NCI-H2081 (cell line): ENCODE results near the gene PELO.
"Not testable (repeated sequence)": the region's sequence is repeated elsewhere in the genome, so short reads cannot be mapped to it uniquely, and the experiment has no call there.

Experiments used
- DNase-seq, 2 experiments: peaks; one replicate each; lab custom pipeline; 2025; lab: John Stamatoyannopoulos, UW

Gene PELO, protein sequence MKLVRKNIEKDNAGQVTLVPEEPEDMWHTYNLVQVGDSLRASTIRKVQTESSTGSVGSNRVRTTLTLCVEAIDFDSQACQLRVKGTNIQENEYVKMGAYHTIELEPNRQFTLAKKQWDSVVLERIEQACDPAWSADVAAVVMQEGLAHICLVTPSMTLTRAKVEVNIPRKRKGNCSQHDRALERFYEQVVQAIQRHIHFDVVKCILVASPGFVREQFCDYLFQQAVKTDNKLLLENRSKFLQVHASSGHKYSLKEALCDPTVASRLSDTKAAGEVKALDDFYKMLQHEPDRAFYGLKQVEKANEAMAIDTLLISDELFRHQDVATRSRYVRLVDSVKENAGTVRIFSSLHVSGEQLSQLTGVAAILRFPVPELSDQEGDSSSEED

DNA sequence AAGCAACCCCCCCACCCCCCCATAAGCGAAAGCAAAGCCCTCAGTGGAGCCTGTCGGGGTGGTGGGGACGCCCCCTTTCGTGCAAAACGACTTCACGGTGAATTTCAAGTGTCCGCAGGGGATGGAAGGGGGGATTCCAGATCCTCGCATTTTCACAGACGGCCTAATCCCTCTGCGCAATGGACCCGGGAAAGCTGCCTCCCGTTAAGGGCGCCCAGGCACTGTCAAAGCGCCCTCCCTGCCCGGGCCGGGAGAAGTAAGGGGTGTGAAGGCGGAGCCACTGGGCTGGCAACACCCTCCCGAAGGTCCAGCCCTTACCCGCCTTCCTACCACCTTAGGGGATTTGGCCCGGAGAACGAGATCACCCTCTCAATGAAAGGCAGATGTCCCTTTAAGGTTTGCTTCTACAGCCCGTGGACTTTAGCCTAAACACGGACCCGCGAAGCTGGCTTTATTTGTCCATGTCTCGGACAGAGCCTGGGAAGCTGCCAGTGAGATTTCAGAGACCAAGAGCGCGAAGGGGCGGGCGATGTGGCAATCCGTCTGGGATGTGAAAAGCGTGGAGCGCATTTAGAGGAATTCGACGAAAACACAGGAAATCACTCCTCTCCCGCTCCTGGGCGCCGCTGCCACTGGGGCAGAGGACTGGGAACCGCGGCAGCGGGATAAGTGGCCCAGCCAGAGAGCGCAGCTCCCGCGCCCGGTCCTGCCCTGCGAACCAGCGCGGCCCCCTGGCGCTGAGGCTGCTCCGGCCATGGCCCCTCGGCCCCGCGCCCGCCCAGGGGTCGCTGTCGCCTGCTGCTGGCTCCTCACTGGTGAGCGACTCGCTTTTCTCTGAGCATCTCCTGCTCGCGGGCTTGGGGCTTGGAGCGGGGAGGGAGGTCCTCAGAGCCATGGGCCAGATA lies at the start of gene PELO, which contains the start of gene ITGA1:
PELO (plus strand) TSS at position 317 of the 905 bp plus-strand sequence. CDS start 12,479 bp downstream, outside the sequence.
ITGA1 (plus strand) TSS at position 317 of the 905 bp plus-strand sequence; CDS start at position 755, 438 bp downstream.
- DNase-seq: peak; percentile 30 to 69

DNA sequence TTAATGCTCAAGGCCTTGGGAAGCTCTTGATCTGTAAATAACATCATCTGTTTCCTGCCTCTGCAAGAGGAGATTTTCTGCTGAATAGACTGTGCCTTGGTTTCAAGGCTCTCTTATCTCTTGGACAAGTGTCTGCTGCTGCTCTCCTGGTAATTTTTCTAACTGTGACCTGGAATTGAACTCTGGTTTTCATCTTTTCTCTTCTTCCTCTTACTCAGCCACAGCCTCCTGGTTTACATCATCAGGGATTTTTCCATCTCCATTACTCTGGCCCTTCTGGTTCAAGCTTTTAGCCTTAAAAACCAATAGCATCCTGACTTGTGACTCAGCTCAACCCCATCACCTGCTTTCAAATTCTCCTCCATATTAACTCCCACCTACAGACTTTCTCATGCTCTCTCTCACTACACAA lies 49.6 kb upstream of the PELO start:
- no peak for DNase-seq

DNA sequence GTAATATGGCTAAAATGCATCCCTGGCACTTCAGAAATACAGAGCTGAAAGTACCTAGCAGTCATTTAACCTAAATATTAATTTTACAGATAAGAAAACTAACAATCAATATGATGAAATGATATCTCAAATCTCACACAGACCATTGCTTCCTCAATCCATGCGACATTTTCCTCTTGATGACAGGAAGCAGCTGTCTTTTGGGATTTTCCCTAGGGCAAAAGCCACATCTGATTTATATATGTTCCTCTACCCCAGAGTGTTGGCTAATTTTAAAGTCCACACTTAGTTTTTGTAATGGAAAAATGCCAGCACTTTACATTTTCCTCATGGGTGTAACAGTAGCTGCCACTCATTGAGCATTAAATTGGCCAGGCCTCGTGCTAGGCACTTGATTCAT lies 47.7 kb upstream of the PELO start:
- no peak for DNase-seq

DNA sequence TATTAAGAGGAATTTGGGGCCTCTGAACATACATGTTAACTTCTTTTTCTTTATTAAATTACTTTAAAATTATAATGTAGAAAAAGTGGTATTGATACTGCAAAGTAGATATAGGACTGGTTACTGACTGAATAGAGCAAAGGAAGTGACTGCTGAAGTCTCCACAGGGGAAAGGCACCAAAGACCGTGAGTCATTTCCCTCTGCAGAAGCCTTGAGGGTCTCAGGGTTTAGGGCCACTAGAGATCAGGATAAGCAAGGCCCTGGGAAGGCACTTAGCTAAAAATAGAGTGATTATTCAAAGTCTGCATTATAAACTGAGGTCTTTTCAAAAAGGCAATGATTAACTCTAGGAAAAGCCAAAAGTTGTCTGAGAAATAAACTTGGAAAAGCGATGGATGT lies 44.7 kb upstream of the PELO start:
- no peak for DNase-seq

DNA sequence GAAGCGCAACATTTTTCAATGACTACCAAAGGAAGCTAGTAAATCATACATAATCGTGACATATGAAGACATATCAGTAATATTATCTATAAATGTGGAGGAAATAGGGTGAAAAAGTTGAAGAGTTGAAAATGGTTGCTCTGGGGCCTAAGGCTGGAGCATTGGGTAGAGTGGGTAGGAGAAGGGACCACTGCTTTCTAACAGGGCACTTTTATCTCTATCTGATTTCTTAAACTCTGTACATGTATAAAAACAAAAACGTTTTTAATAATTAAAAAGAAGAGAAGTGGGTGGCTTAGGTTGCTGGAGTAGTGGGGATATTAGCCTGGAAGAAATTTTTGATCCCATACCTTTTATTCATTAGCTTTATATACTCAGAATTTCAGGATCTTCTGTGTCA lies 44.2 kb upstream of the PELO start:
- DNase-seq: no peak

DNA sequence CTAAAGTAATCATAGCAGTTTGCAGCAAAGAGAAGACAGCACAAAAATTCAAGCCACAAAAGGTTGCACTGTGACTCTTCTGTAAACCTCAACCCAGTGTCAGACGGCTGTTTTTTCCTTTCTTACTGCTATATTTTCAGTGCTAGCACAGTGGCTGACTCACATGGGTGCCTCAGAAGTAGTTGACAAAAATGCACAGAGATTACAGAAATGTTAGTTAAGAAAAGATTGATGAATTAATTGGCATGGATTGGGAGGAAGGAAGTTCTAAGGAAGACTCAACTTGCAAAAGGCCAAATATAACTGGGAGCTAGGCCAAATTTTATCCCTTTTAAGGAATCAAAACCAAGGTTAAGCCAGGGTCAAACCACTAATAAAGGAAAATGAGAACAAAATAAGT lies 43.7 kb upstream of the PELO start:
- DNase-seq: no peak

DNA sequence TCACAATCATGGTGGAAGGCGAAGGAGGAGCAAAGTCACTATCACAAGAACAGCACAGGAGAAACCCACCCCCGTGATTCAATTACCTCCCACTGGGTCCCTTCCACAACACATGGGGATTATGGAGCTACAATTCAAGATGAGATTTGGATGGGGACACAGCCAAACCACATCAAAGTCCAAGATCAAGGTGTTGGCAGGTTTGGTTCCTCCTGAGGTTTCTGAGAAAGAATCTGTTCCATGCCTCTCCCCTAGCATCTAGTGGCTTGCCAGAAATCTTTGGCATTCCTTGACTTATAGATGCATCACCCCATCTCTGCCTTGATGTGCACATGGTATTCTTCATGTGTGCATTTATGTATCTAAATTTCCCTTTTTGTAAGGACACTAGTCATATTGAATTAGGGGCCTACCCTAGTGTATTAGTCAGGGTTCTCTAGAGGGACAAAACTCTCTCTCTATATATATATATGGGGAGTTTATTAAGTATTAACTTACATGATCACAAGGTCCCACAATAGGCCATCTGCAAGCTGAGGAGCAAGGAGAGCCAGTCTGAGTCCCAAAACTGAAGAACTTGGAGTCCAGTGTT lies 42.8 kb upstream of the PELO start:
- not testable (repeated sequence) for DNase-seq

DNA sequence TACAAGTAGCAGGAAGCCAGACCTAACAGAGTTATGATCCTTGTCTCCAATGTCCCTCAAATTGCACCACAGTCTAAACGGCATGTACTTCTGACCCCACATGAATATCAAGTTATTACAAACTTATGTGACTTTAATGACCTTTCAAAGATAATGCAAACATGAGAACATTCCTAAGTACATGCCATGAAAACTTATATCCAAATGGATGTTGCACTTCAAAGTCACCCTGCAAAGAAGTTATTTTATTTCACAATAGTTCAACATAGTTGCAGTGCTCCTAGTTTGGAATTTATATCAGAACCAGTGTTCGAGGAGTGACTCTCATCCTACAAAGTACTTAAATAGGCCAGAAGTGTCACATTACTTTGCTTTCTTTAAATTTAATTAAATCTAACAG lies 41.2 kb upstream of the PELO start:
- DNase-seq: no peak

DNA sequence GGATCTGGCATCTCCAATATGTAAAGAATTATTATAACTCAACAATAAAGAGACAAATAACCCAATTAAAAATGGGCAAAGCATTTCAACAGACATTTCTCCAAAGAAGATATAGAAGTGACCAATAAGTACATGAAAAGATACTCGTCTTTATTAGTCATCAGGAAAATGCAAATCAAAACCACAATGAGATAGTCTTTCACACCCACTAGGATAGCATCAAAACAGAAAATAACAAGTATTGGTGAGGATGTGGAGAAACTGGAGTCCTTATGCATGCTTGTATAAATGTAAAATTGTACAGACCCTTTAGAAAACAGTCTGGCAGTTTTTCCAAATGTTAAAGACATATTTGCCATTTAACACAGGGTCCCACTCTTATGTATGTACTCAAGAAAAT lies 39.1 kb upstream of the PELO start:
- DNase-seq: no peak

DNA sequence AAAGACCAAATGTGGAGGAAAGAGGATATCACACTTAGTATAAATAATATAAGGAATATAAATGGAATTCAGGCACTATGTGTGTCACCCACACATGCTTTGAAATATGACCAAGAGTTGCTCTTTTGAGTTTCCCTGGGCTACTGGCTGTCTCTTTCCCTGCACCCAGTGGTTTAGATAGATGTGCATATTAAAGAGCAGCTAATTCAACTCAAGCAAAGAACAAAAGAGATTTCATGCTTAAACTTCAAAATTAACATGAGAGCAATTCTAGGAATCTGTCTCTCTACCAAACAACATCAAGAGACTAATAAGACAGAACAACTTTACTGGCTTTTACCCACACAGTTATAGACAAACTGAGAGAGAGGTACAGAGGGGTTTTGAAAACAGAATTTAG lies 38.0 kb upstream of the PELO start:
- DNase-seq: no peak

DNA sequence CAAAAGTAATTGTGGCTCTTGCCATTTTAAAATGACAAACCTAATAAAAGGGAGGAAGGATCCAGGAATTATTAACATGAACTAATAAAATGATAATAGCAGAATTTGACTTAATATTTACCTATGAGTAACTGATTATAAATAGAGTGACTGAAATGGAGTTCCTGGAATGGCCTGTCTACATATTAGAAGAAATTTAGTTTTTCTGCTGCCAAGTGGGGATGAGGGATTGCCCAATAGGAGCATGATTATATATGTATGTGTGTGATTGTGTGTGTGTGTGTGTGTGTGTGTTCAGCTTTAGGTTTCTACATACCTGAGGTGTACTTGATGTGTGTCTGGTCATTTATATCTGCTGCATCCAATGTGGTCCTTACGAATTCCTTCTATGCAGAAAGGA lies 36.6 kb upstream of the PELO start:
- DNase-seq: no peak

DNA sequence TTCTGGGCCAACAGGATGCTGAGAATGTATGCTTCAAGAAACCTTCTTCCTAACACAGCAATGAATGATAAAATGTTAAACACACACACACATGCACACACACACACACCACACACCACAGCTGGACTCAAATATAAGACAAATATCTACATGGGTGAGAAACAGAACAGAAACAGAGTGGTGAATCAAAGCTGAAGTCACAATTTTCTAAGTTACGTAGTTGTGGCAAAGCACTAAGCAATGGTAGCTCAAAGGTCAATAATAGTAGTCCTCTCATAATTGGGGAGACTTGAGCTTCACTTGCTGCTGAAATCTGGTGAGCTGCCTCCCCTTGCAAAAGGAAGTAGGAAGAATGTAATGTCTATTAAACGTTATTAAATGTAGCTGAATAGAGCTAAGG lies 33.7 kb upstream of the PELO start:
- no peak for DNase-seq

DNA sequence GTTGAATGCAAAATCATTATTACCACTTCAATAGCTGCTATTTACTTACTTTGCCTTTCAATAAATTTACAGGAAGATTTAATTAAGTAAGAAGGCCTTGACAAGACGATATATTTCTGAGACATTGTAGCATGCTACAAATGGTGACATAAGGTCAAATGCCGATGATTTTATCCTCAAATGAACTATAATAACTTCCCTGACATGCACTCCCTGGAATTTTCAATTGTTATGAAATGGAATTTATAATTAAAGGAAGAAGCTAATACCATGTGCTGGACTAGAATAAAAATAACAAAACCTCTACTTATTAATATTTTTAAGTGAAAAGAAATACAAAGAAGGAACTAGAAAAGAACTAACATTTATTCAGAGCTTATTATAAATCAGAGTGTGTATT lies 30.2 kb upstream of the PELO start:
- no peak for DNase-seq

DNA sequence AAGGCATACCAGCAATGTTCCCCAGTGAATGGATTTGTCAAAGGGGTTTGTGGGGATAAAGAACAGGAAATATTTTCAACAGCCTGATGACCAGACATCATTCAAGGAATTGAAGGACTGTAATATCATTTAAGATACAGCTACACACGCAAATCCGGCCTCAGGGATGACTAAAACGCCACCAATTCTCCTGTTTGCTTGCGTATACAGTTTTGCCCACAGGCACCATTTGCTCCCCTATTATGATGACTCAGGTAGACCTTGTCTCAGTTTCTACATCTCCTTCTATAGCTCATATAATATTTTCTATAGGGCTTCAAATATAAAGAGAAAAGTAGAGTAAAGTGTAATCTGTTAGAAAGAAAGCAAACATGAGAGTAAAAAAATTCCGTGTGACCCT lies 29.7 kb upstream of the PELO start:
- no peak for DNase-seq

DNA sequence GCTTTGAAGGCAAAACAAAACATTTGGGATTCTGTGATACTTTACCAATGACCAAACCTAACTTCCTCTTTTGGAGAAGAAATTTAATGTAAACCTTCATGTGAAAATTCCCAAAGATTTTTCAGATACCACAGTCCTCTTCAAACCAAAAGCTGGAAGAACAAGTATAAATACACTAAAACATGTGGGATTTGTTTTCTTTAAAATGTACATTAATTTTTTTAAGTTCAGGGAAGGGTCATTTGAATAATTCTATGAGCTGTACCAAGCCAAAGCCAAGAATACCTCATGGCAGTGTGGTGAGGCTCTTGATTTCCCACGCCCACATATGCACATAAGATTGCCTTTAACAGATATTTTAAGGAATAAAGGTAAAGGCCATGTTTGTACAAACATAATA lies 28.4 kb upstream of the PELO start:
- no peak for DNase-seq

DNA sequence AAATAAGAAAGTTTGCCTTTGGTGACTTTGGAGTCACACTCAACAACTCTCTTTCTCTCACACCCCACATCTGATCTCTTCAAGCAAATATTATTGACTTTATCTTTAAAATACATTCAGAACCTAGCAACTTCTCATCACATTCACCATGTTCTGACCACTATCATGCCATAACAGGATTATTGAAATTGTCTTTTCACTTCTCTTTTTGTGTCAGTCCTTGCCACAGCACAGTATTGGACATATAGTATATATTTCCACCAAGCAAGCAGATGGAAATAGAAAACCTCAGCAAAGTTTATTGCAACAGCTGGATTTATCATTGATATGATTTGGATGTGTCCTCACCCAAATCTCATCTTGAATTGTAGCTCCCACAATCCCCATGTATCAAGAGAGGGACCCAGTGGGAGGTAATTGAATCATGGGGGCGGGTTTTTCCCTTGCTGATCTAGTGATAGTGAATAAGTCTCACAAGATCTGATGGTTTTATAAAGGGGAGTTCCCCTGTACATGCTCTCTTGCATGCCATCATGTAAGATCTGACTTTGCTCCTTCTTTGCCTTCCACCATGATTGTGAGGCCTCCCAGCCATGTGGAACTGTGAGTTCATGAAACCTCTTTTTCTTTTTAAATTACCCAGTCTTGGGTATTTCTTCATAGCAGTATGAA lies 26.9 kb upstream of the PELO start:
- DNase-seq: no peak

DNA sequence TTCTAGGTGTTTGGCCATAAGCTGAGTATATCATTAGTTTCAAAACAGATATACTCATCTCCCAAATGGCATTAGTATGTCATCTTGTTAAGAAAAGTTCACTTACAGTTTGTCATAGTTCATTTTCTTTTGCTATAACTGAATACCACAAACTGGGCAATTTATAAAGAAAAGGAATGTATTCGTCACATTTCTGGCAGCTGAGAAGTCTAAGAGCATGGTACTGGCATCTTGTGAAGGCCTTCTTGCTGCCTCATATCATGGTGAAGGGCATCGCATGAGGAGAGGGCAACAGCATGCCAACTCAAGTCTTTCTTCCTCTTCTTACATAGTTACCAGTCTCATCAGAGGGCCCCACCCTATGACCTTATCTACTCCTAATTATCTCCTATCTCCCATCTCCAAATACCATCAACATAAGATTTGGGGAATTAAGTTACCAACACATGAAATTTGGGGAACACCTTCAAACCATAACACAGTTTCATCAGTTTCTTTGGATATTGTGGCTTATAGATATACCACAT lies 20.4 kb upstream of the PELO start:
- no peak for DNase-seq

DNA sequence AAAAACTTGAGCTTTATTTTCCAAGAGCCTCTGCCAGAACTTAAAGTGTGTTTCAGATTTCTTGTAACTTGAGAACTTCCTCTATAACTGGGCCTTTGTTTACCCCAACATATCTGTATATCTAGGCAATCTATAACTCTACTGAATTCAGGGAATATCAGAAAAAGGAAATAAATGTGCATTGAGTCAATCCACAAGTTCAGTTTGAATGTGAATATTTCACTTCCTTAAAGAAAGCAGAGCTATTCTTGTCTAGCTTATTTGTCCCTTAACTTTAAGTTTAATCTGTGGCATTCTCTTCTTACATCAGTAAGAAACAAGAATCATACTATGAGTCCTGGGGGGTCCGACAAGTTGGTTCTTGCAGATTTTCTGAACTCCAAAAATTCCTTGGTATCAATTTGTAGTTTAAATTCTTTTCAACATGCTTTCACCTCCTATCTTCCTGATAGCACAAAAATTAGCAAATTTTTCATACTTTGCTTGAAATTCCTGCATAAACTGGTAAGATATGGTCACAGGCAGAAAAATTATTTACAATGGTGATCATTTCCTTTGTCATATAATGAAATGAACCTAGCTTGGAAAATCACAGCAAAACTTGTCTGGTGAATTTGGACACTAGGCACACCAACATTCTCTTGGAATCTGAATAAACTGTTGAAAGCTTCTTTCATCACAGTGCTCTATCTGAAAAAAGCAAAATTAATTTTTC lies 19.8 kb upstream of the PELO start:
- no peak for DNase-seq

DNA sequence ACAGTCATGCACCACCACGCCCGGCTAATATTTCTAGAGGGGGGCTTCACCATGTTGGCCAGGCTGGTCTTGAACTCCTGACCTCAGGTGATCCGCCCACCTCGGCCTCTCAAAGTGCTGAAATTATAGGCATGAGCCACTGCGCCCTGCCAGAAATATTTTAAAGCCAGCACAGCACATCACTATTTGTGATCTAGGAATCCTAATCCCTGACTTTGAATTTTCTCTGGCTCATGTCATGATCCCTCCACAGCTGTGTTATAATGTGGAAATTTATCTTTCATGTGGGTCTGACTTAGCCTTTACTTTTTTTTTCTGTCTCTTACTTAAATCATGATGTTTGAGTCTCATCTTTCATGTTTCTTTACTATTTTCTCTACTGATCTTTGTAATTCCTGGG lies 18.7 kb upstream of the PELO start:
- no peak for DNase-seq

DNA sequence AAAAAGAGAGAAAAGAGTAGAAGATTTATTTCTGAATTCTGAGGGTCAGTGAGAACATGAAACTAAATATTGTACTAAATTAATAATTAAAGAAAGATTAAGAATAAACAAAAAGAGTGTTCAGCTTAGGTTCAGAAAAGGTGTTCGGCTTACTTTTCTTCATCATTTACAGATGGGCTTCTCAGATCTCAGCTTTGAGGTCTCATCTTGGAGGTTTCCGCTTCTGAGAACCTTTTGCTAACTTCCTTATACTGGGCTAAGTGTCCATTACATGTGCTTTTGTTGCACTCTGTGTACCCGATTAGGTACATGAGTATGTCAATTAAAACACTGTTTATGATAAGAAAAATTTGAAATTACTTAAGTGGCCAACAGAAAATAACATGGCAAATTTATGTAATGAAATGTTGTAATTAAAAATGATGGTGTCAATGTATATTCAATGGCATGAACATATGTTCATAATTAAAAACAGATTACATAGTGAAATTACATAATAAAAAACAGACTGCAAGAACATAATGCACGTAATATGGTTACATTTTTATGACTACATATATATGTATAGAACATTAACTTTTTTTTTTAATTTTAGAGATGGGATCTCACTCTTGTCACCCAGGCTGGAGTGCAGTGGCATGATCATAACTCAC lies 17.3 kb upstream of the PELO start:
- DNase-seq: no peak
